ENCODE measurements around the gene GARIN5B. TPM values are rescaled to one million over a fixed set of nuclear protein-coding genes. Genes with fewer than 3 reads are reported as not detected.
A peak's percentile ranks its signal among the peaks of the same experiment; 100 is the strongest.

The GARIN5B gene
- total and polyA plus RNA-seq, 2 of the 8 experiments (the other 6 are each of a cell fraction or from before 2014, with no cell fraction given), result 0.03 TPM; not detected in 1

- Histone ChIP-seq H4K8ac (ENCODE audit: extremely low read depth, insufficient read depth, low read length) (no peak overlapping the region), H3K4me1 (replicated peaks in 1 of 4; ENCODE audit: control insufficient read depth in 3 of 4, insufficient read depth in 4 of 4, low read length in 3 of 4) (peaks cover 0 to 20% (median 13%) of the 10 kb centered on the region in 4 experiments; a peak in 6 of 7 replicates), H3K14ac (ENCODE audit: insufficient read length) (no peak overlapping the region), H3K4ac (replicated peaks; ENCODE audit: insufficient read length, low read depth, low read length) (no peak overlapping the region), H3K9me3 (ENCODE audit: insufficient read depth in 2 of 2, low read depth in 1 of 2, low read length in 1 of 2) (no peaks in the 10 kb centered on the region; a peak in 1 of 4 replicates), H2BK15ac (ENCODE audit: low read length) (no peak overlapping the region), H3K4me3 (ENCODE audit: extremely low read depth in 1 of 4, insufficient read depth in 2 of 4, low read depth in 3 of 4, low read length in 4 of 4) (peak overlapping the region; percentile 27 to 98 (median 72); a peak in 5 of 8 replicates), H3K27ac (ENCODE audit: low read depth, low read length) (no peak overlapping the region), H3K27me3 (replicated peaks in 1 of 4; ENCODE audit: control insufficient read depth in 3 of 4, extremely low read depth in 1 of 4, insufficient read depth in 3 of 4, low read length in 3 of 4) (peaks cover 0 to 3% (median under 1%) of the 10 kb centered on the region in 4 experiments; a peak in 2 of 7 replicates), H3K9ac (replicated peaks in 1 of 4; ENCODE audit: extremely low read depth in 1 of 4, low read depth in 3 of 4, low read length in 3 of 4) (peak overlapping the region in 1 of 4 experiments; percentile 18; a peak in 3 of 7 replicates), H2BK5ac (ENCODE audit: low read depth, low read length) (0 out of 2 replicates have a peak overlapping the region, but pooled peaks have one; percentile 44), H3K36me3 (ENCODE audit: control insufficient read depth in 2 of 4, insufficient read depth in 4 of 4, low read length in 3 of 4) (peaks cover 25 to 58% (median 48%) of the 10 kb centered on the region in 4 experiments), H2BK120ac (replicated peaks; ENCODE audit: low read depth, low read length) (no peak overlapping the region), H4K5ac (ENCODE audit: insufficient read length, low read depth, low read length) (no peak overlapping the region), H2AFZ (ENCODE audit: low read length) (no peak overlapping the region), H4K91ac (replicated peaks; ENCODE audit: insufficient read length, low read length) (no peak overlapping the region), H4K20me1 (replicated peaks in 1 of 2; ENCODE audit: control insufficient read depth in 1 of 2, insufficient read depth in 2 of 2, low read length in 2 of 2) (peaks cover 37 to 40% of the 10 kb centered on the region in 2 experiments), H3K79me1 (ENCODE audit: low read depth, low read length) (peaks cover 15% of the 10 kb centered on the region), H3K23me2 (ENCODE audit: low read depth, low read length) (peaks cover 13% of the 10 kb centered on the region), H2BK12ac (ENCODE audit: low read depth, low read length) (no peak overlapping the region), H2BK20ac (ENCODE audit: low read length) (no peak overlapping the region), H3K23ac (ENCODE audit: insufficient read length) (no peak overlapping the region), H3K79me2 (ENCODE audit: control insufficient read depth in 1 of 2, insufficient read depth in 2 of 2, low read length in 2 of 2) (peaks cover 12 to 33% of the 10 kb centered on the region in 2 experiments), H3K18ac (ENCODE audit: extremely low read depth, low read length) (no peak overlapping the region), H3K56ac (replicated peaks; ENCODE audit: insufficient read length, low read depth, low read length) (no peak overlapping the region), H2AK5ac (ENCODE audit: low read depth, low read length) (no peak overlapping the region), H3K4me2 (ENCODE audit: insufficient read depth in 1 of 2, low read depth in 2 of 2, low read length in 2 of 2) (peak overlapping the region; percentile 88 to 99)
- DNase-seq (ENCODE audit: low read depth in 1 of 2, low spot score in 2 of 2), result no peak
- ChIA-PET CTCF (ENCODE audit: partially characterized antibody) (interaction anchor here (0.6 to 2.2 kb wide), 5 partner anchors 12 to 114 kb away, joined by 3 to 8 read pairs (median 3); partner anchors contain the start of gene TMEM238), POLR2A (ENCODE audit: partially characterized antibody) (interaction anchor here (0.6 to 34.6 kb wide), 23 partner anchors 7 to 265 kb away, joined by 3 to 874 read pairs (median 5); partner anchors contain the start of genes COX6B2, RPL28, TMEM190 and TMEM238)
- FAIRE-seq, result no peak
- WGBS, 2 experiments (ENCODE audit: extremely low coverage in 1 of 2, insufficient coverage in 1 of 2, insufficient read length in 1 of 2, insufficient replicate concordance in 2 of 2, low coverage in 1 of 2, low lambda C conversion rate in 2 of 2, missing lambda C conversion rate in 1 of 2), result 92% methylated on average over 5 of the region's 5 CpGs; no CpG with 5 or more reads in 1 of the 2 experiments
- TF ChIP-seq ASH2L (IDR thresholded peaks at IDR 0.05; ENCODE audit: low read length) (no peak), CBX5 (IDR thresholded peaks at IDR 0.05; ENCODE audit: low read depth, low read length) (no peak), TEAD4 (IDR thresholded peaks at IDR 0.05; ENCODE audit: low read depth, low read length) (no peak), CEBPB (IDR thresholded peaks at IDR 0.05; ENCODE audit: low read depth, low read length) (no peak), NRF1 (IDR thresholded peaks at IDR 0.05; ENCODE audit: low read depth, low read length) (no peak), SIN3A (conservative IDR thresholded peaks at IDR 0.05 in 1 of 2, IDR thresholded peaks at IDR 0.05 in 1 of 2; ENCODE audit: low read depth in 1 of 2, low read length in 2 of 2) (no peak), HDAC2 (IDR thresholded peaks at IDR 0.05; ENCODE audit: borderline replicate concordance in 1 of 2, low read depth in 2 of 2, low read length in 2 of 2) (no peak), CTCF (IDR thresholded peaks at IDR 0.05; ENCODE audit: control extremely low read depth in 1 of 3, insufficient read depth in 1 of 3, low read depth in 1 of 3, low read length in 3 of 3) (no peak), EZH2 (IDR thresholded peaks at IDR 0.05; ENCODE audit: low read depth, low read length, severe bottlenecking) (no peak), SAP30 (IDR thresholded peaks at IDR 0.05; ENCODE audit: insufficient read depth, insufficient replicate concordance, low read length) (no peak)
Measured at GRCh38 chr19:55405638-55406037, 42.6 kb upstream of the GARIN5B start.

Data from H1 (cell line).